Lung (tissue), 12 donors: Measurements from ENCODE around the gene ATP2B2. TPM values are rescaled to one million over a fixed set of nuclear protein-coding genes. Genes with fewer than 3 reads are reported as not detected.
A peak's percentile ranks its signal among the peaks of the same experiment; 100 is the strongest.

Experiments
- ATAC-seq: fragments of 200-7000 bp; cut with Tn5 transposase; one replicate; pipeline ENCODE4 v1.9.1; 2020; ENCODE audit warnings: moderate number of reproducible peaks; ENCODE audit not compliant: insufficient read depth, low FRiP score
- DNase-seq, 3 donors: peaks; one replicate each; pipeline ENCODE4 v3.0.0-alpha.2; 2013 to 2017
- H3K27ac ChIP-seq, 2 donors: one replicate each; pipeline ENCODE4 v1.5.1; 2013; ENCODE audit warnings: mild to moderate bottlenecking in 2 of 2, moderate library complexity in 2 of 2, control low read depth in 1 of 2, inconsistent platforms in 1 of 2, low read depth in 1 of 2, low read length in 1 of 2
- H3K27me3 ChIP-seq, 3 donors: one replicate each; pipeline ENCODE4 v1.5.1; 2013; ENCODE audit warnings: low read length in 2 of 3; ENCODE audit not compliant: control insufficient read depth in 3 of 3, insufficient read depth in 3 of 3
- H3K36me3 ChIP-seq, 4 donors: one replicate each; pipeline ENCODE4 v1.5.1; 2013; ENCODE audit warnings: low read length in 4 of 4, mild to moderate bottlenecking in 1 of 4, moderate library complexity in 1 of 4; ENCODE audit not compliant: control insufficient read depth in 4 of 4, insufficient read depth in 4 of 4
- H3K4me1 ChIP-seq, 5 donors: one replicate each; pipeline ENCODE4 v1.5.1; 2013; ENCODE audit warnings: low read length in 5 of 5, mild to moderate bottlenecking in 2 of 5, moderate library complexity in 1 of 5; ENCODE audit not compliant: control insufficient read depth in 5 of 5, insufficient read depth in 5 of 5
- H3K4me3 ChIP-seq: one replicate; pipeline ENCODE4 v1.5.1; 2013; ENCODE audit warnings: mild to moderate bottlenecking, control low read depth, moderate library complexity
- H3K9ac ChIP-seq, 2 donors: one replicate each; pipeline ENCODE4 v1.5.1; 2013; ENCODE audit warnings: low read length in 2 of 2, control low read depth in 1 of 2; ENCODE audit not compliant: insufficient read depth in 1 of 2
- H3K9me3 ChIP-seq, 4 donors: one replicate each; pipeline ENCODE4 v1.5.1; 2013; ENCODE audit warnings: low read length in 3 of 4, mild to moderate bottlenecking in 1 of 4, moderate library complexity in 1 of 4; ENCODE audit not compliant: control insufficient read depth in 4 of 4, insufficient read depth in 3 of 4
- WGBS, 2 donors: extraction: QIAGEN DNeasy Blood & Tissue Kit; methylation state at CpG; one replicate each; pipeline ENCODE4 v1.1.7; 2013; 5-methylcytosine and 5-hydroxymethylcytosine counted together
- polyA plus RNA-seq, 2 donors: library from polyadenylated mRNA; stranded (reverse); fragments of 200-250 nt; gene quantifications; one replicate each; pipeline ENCODE4 v1.2.1, GENCODE V29; 2013
- total RNA-seq, 2 donors: library from RNA; depleted of rRNA in 1 of 2; stranded (reverse); fragments of >200 nt in 1 of 2; gene quantifications; one replicate each; pipeline ENCODE4 v1.2.1, GENCODE V29; 2014 to 2021
- TF ChIP-seq, protein P1 (sequence below): IDR thresholded peaks from 2 replicates; pipeline ENCODE4 v1.5.1; 2012; ENCODE audit warnings: mild to moderate bottlenecking; ENCODE audit errors: control extremely low read depth, extremely low read depth
- donor health status: control.
- donor health status: control.
- donor health status: Bipolar disorder and iron deficiency.
- donor health status: healthy.
- donor health status: DM: yes; HTN: yes; CAD: no.

Gene ATP2B2
- total and polyA plus RNA-seq, 4 donors, result 0.06 TPM; not detected in 3

DNA sequence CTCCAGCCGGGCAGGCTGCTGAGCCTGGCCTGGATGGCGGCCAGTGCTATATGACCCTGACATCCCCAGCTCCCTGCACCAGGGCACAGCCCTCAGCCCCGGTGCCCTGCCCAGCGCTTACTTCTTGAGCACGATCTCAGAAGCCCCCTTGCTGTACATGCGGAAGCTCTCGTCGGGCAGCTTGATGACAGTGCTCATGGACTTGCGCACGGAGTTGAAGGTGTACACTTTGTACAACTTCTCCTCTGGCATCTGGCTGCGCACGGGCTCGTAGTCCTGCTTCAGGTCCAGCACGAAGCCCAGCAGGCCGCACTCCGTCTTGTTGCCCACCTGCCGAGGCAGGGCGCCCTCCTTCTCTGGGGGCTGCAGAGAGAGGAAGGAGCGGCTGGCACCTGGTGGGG lies 145.6 kb downstream of the ATP2B2 start:
- Histone ChIP-seq H3K4me3 (no peak overlapping the region), H3K27ac (no peak overlapping the region), H3K4me1 (peaks cover 0 to 3% (median 0%) of the 10 kb centered on the region in 5 donors), H3K9me3 (no peaks in the 10 kb centered on the region), H3K9ac (no peak overlapping the region), H3K36me3 (no peaks in the 10 kb centered on the region), H3K27me3 (peaks cover 0 to 12% (median 0%) of the 10 kb centered on the region in 3 donors)
- no peak for ATAC-seq
- 90 to 98% methylated on average over 18 to 19 of the region's 19 CpGs for WGBS, 2 donors
- no peak for DNase-seq
- TF ChIP-seq, protein P1, sequence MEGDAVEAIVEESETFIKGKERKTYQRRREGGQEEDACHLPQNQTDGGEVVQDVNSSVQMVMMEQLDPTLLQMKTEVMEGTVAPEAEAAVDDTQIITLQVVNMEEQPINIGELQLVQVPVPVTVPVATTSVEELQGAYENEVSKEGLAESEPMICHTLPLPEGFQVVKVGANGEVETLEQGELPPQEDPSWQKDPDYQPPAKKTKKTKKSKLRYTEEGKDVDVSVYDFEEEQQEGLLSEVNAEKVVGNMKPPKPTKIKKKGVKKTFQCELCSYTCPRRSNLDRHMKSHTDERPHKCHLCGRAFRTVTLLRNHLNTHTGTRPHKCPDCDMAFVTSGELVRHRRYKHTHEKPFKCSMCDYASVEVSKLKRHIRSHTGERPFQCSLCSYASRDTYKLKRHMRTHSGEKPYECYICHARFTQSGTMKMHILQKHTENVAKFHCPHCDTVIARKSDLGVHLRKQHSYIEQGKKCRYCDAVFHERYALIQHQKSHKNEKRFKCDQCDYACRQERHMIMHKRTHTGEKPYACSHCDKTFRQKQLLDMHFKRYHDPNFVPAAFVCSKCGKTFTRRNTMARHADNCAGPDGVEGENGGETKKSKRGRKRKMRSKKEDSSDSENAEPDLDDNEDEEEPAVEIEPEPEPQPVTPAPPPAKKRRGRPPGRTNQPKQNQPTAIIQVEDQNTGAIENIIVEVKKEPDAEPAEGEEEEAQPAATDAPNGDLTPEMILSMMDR, result no peak

DNA sequence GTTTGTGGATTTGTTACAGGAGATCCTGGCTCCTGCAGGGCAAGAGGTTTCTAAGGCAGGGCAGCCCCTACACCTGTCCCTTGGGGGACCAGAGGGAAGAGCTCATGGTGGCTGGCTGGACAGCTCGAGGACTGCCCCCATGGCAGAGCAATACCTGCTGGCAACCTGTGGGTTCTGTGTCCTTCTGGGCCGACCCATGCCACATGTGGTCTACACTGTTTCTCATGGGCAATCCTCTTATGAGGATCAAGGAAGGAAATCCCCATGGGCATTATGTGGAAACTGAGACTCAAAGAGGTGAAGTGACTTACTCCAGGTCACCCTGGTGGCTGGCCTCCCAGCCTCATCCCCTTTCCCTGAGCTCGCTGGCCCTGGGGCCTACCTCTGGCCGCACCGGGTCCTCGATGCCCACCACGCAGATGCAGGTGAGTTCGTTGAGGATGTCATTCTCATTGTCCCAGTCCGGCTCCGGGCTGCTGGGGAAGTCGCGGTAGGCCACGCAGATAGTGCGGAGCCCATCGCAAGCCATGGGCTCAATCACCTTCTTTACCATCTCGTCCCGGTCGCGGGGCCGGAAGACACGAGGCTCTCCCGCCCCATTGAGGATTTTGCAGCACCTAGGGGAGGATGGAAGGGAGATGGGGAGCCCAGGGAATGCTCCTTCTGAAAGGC lies 146.9 kb downstream of the ATP2B2 start:
- H3K9ac ChIP-seq, result no peak overlapping the region
- H3K9me3 ChIP-seq, result no peaks in the 10 kb centered on the region
- peaks cover 0 to 12% (median 3%) of the 10 kb centered on the region in 3 donors for H3K27me3 ChIP-seq
- WGBS, 2 donors, result 94 to 95% methylated on average over 22 of the region's 22 CpGs
- no peak overlapping the region for H3K4me3 ChIP-seq
- peaks cover 0 to 9% (median 0%) of the 10 kb centered on the region in 5 donors for H3K4me1 ChIP-seq
- no peaks in the 10 kb centered on the region for H3K36me3 ChIP-seq
- DNase-seq, result no peak
- TF ChIP-seq, protein P1, result no peak
- ATAC-seq, result no peak
- no peak overlapping the region for H3K27ac ChIP-seq

DNA sequence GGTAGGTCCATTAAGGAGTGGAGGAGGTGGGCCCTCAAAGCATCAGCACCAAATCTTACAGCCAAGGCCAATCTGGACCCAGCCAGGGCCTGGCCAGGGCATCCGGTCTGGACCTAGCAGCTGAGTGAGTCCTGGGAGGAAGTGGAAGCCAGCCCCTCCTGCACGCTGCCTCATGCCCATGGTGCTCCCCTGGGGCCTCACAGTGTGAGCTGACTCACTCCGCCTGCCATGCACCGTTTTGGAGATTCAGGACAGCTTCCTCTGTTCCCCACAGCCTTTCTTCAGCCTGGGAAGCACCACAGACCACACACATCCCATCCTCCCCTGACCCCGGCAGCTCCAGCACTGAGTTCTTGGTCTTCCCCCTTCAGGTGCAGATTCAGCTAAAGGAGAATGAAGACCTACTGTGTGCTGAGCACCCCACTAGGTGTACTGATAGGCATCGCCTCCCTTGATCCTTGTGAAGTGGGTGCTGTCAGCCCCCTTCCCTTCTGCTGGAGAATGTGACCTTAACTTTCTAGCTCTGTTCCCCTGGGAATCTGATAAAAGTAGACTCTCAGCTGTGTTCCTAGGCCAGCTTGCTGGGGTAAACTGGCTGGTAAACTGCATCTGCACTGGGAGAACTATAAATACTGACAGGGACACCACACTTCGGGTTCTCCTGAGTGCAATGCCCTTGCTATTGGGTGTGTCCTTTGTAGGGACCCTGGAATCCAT lies 147.6 kb downstream of the ATP2B2 start:
- Histone ChIP-seq H3K27me3 (peaks cover 0 to 16% (median 3%) of the 10 kb centered on the region in 3 donors), H3K36me3 (no peaks in the 10 kb centered on the region), H3K9me3 (no peaks in the 10 kb centered on the region), H3K4me3 (no peak overlapping the region), H3K9ac (no peak overlapping the region), H3K4me1 (peaks cover 0 to 9% (median 0%) of the 10 kb centered on the region in 5 donors), H3K27ac (no peak overlapping the region)
- ATAC-seq (no peak), DNase-seq (peak; percentile 40 to 61 (median 55))
- TF ChIP-seq, protein P1, result no peak
- 39 to 54% methylated on average over 7 of the region's 7 CpGs for WGBS, 2 donors
